Measurements from ENCODE around the gene ASIC3. TPM values are rescaled to one million over a fixed set of nuclear protein-coding genes. Genes with fewer than 3 reads are reported as not detected.
A peak's percentile ranks its signal among the peaks of the same experiment; 100 is the strongest.

Gene ASIC3
- polyA plus RNA-seq, 3 donors, result 2.0 TPM; not detected in 2

DNA sequence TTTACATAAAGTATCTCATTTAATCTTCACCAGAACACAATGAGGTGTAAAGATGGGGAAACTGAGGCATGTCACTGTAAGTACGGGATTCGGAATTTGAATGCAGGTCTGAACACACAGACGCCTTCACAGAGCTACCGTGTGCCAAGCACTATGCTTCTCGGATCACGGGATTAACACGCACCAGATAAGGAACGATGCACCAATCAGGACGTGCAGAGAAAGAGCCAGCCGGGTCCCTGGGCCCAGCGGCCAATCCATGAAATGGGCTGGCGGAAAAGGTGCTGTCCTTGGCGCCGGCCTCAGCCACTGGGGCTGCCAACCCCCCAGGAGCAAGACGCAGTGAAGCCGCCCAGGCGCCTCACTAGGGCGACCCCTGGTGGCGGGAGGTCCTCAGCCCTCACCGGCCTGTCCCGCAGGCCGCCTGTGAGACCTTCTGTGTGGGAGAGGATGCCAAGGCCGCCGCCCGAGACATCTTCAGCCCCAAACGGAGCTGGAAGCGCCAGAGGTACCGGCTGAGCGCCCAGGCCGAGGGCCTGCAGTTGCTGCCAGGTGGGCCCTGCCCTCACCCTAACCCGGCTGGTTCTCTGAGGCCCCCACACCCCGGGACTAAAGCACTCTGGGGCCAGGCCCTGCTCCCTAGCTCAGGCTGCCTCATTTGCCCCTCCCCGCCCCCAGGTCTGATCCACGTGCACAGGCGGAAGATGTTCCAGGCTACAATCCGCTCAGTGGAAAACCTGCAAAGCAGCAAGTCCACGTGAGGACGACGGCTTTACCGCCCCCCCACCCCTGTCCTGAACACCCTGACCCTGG lies 39.6 kb upstream of the ASIC3 start:
- whole genome bisulfite sequencing (ENCODE audit: insufficient coverage), result 66% methylated on average over 36 of the region's 40 CpGs
- Histone ChIP-seq H3K27ac (ENCODE audit: low read depth in 1 of 2, low read length in 2 of 2) (no peak overlapping the region), H3K9me3 (replicated peaks in 1 of 2; ENCODE audit: control insufficient read depth in 1 of 2, insufficient read depth in 1 of 2, low read length in 2 of 2) (peaks cover 0 to 4% of the 10 kb centered on the region in 2 donors), H3K4me2 (replicated peaks; ENCODE audit: extremely low read depth, low read length, poor library complexity, severe bottlenecking) (peak overlapping the region; percentile 40), H3K4me1 (ENCODE audit: control insufficient read depth in 1 of 2, insufficient read depth in 2 of 2, low read length in 2 of 2) (peaks cover 24 to 39% of the 10 kb centered on the region in 2 donors), H3K4me3 (replicated peaks in 1 of 3; ENCODE audit: low read depth in 2 of 3, low read length in 3 of 3) (no peak overlapping the region), H3K27me3 (ENCODE audit: control insufficient read depth in 2 of 2, insufficient read depth in 2 of 2, low read length in 2 of 2) (peaks cover 2 to 39% of the 10 kb centered on the region in 2 donors), H2AFZ (ENCODE audit: insufficient read depth, low read depth, low read length, poor library complexity, severe bottlenecking) (peak overlapping the region; percentile 17), H3K79me2 (ENCODE audit: insufficient read depth, low read length) (no peaks in the 10 kb centered on the region), H3K36me3 (replicated peaks in 1 of 2; ENCODE audit: control insufficient read depth in 1 of 2, insufficient read depth in 2 of 2, low read length in 2 of 2) (no peaks in the 10 kb centered on the region), H3K9ac (ENCODE audit: insufficient read depth, low read length, poor library complexity, severe bottlenecking) (no peak overlapping the region), H4K20me1 (ENCODE audit: insufficient read depth, low read length) (no peaks in the 10 kb centered on the region)
- peak; percentile 33 to 51 (median 41) for DNase-seq
- no peak overlapping the region for H3K27ac Mint-ChIP-seq
- TF ChIP-seq, protein P1, sequence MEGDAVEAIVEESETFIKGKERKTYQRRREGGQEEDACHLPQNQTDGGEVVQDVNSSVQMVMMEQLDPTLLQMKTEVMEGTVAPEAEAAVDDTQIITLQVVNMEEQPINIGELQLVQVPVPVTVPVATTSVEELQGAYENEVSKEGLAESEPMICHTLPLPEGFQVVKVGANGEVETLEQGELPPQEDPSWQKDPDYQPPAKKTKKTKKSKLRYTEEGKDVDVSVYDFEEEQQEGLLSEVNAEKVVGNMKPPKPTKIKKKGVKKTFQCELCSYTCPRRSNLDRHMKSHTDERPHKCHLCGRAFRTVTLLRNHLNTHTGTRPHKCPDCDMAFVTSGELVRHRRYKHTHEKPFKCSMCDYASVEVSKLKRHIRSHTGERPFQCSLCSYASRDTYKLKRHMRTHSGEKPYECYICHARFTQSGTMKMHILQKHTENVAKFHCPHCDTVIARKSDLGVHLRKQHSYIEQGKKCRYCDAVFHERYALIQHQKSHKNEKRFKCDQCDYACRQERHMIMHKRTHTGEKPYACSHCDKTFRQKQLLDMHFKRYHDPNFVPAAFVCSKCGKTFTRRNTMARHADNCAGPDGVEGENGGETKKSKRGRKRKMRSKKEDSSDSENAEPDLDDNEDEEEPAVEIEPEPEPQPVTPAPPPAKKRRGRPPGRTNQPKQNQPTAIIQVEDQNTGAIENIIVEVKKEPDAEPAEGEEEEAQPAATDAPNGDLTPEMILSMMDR (IDR thresholded peaks at IDR 0.05), result peak; percentile 88
- intact Hi-C loops (cut with micrococcal nuclease), result no loop called here
- peaks cover 0 to 3% of the 10 kb centered on the region in 2 donors for H3K36me3 Mint-ChIP-seq
- peak overlapping the region; percentile 50 to 52 for H3K4me3 Mint-ChIP-seq
- H3K27me3 Mint-ChIP-seq (ENCODE audit: low read depth in 3 of 3), result peaks cover 40 to 70% (median 44%) of the 10 kb centered on the region in 3 donors
- H3K4me1 Mint-ChIP-seq, result peaks cover 35% of the 10 kb centered on the region
- H3K9me3 Mint-ChIP-seq, result peaks cover 0 to 5% (median 0%) of the 10 kb centered on the region in 7 donors

DNA sequence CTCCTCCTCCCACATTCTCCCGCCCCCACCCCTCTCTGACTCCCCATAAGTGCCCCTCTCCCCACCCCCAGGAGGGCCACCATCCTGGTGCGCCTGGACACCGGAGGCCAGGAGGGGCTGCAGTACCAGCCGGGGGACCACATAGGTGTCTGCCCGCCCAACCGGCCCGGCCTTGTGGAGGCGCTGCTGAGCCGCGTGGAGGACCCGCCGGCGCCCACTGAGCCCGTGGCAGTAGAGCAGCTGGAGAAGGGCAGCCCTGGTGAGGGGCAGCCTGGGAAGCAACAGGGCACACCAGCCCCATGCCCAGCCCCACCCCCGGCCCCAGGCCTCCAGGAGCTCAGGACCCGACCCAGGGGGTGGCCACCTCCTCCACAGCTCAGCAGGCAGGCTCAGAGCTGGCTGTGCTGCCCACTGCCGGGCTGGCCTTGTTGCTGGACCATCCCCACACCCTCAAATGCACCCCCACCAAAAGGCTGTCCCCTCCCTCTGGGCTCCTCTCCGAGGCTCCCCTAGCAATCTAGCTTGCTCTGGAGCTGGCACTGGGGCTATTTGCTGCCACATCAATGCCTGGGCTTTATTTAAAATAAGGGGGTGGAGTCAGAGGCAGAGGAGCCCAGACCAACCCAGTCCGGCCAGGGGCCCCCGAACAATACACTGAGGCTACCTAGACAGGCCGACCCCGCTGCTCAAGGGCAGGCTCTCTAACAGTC lies 38.8 kb upstream of the ASIC3 start:
- Mint-ChIP-seq H3K36me3 (peaks cover 0 to 5% of the 10 kb centered on the region in 2 donors), H3K4me3 (peak overlapping the region in 1 of 2 donors; percentile 21), H3K9me3 (peaks cover 0 to 5% (median 0%) of the 10 kb centered on the region in 7 donors), H3K27me3 (ENCODE audit: low read depth in 3 of 3) (peaks cover 47 to 74% (median 49%) of the 10 kb centered on the region in 3 donors), H3K4me1 (peaks cover 42% of the 10 kb centered on the region), H3K27ac (no peak overlapping the region)
- H3K9ac ChIP-seq (ENCODE audit: insufficient read depth, low read length, poor library complexity, severe bottlenecking), result no peak overlapping the region
- no peaks in the 10 kb centered on the region for H3K79me2 ChIP-seq (ENCODE audit: insufficient read depth, low read length)
- H3K36me3 ChIP-seq (replicated peaks in 1 of 2; ENCODE audit: control insufficient read depth in 1 of 2, insufficient read depth in 2 of 2, low read length in 2 of 2), result no peaks in the 10 kb centered on the region
- WGBS (ENCODE audit: insufficient coverage), result 88% methylated on average over 19 of the region's 22 CpGs
- no peaks in the 10 kb centered on the region for H4K20me1 ChIP-seq (ENCODE audit: insufficient read depth, low read length)
- TF ChIP-seq, protein P1 (IDR thresholded peaks at IDR 0.05), result no peak
- no peak for DNase-seq
- H3K27me3 ChIP-seq (ENCODE audit: control insufficient read depth in 2 of 2, insufficient read depth in 2 of 2, low read length in 2 of 2), result peaks cover 2 to 43% of the 10 kb centered on the region in 2 donors
- peaks cover 32 to 47% of the 10 kb centered on the region in 2 donors for H3K4me1 ChIP-seq (ENCODE audit: control insufficient read depth in 1 of 2, insufficient read depth in 2 of 2, low read length in 2 of 2)
- intact Hi-C loops (cut with micrococcal nuclease), result loop anchor here in 1 of 2 donors (5.0 kb wide), 1 partner anchor 103 kb away; no protein-coding TSS in a partner anchor
- H3K27ac ChIP-seq (ENCODE audit: low read depth in 1 of 2, low read length in 2 of 2), result no peak overlapping the region
- no peak overlapping the region for H2AFZ ChIP-seq (ENCODE audit: insufficient read depth, low read depth, low read length, poor library complexity, severe bottlenecking)
- peaks cover 0 to 4% of the 10 kb centered on the region in 2 donors for H3K9me3 ChIP-seq (replicated peaks in 1 of 2; ENCODE audit: control insufficient read depth in 1 of 2, insufficient read depth in 1 of 2, low read length in 2 of 2)
- H3K4me2 ChIP-seq (replicated peaks; ENCODE audit: extremely low read depth, low read length, poor library complexity, severe bottlenecking), result no peak overlapping the region
- H3K4me3 ChIP-seq (replicated peaks in 1 of 3; ENCODE audit: low read depth in 2 of 3, low read length in 3 of 3), result no peak overlapping the region
